Panc1 (cell line): ENCODE data around the gene INSYN1. TPM values are rescaled to one million over a fixed set of nuclear protein-coding genes. Genes with fewer than 3 reads are reported as not detected.

Experiments
- ATAC-seq: fragments of 200-7000 bp; cut with Tn5 transposase; 2 replicates; pipeline ENCODE4 v1.9.1; 2020; ENCODE audit warnings: mild to moderate bottlenecking, moderate library complexity
- BruUV-seq: library from RNA; stranded (reverse); fragments of 400-500 nt; replicated peaks from 2 replicates; lab custom pipeline; 2021; lab: Mats Ljungman, UMichigan
- CTCF ChIA-PET: fragments of 300-600 bp; sonication (Branson Sonifier 250); formaldehyde crosslinking; loops from one replicate; lab custom pipeline; 2022; ENCODE audit warnings: antibody characterized with exemption; lab: Charles Lee
- POLR2A ChIA-PET: fragments of 300-600 bp; sonication (Branson Sonifier 250); formaldehyde crosslinking; loops from one replicate; lab custom pipeline; 2022; ENCODE audit warnings: antibody characterized with exemption; lab: Charles Lee
- DNase-seq: peaks from one replicate; pipeline ENCODE4 v3.0.0-alpha.2; 2010; ENCODE audit warnings: low read depth, low spot score
- H3K27ac ChIP-seq: 2 replicates; pipeline ENCODE4 v1.5.1; 2011; ENCODE audit warnings: mild to moderate bottlenecking, low read length, inconsistent platforms
- H3K27me3 ChIP-seq: fragments of 200-500 bp; sonication (Bioruptor generic); 2 replicates; pipeline ENCODE4 v1.6.0; 2014; ENCODE audit warnings: low read length, inconsistent platforms; ENCODE audit not compliant: control insufficient read depth, insufficient read depth
- H3K36me3 ChIP-seq: fragments of 200-500 bp; sonication (Bioruptor generic); 2 replicates; pipeline ENCODE4 v1.5.1; 2014; ENCODE audit warnings: inconsistent platforms, mild to moderate bottlenecking, low read length, moderate library complexity; ENCODE audit not compliant: control insufficient read depth, insufficient read depth
- H3K4me1 ChIP-seq: 2 replicates; pipeline ENCODE4 v1.5.1; 2011; ENCODE audit warnings: inconsistent platforms, mild to moderate bottlenecking, low read length, moderate library complexity; ENCODE audit not compliant: control insufficient read depth, insufficient read depth
- H3K4me3 ChIP-seq, 2 experiments: 2 replicates each; pipeline ENCODE4 v1.5.1; 2011 to 2012; ENCODE audit warnings: low read depth in 2 of 2, low read length in 2 of 2, mild to moderate bottlenecking in 2 of 2, inconsistent platforms in 1 of 2, moderate library complexity in 1 of 2
- H3K9me3 ChIP-seq: fragments of 200-500 bp; sonication (Bioruptor generic); 2 replicates; pipeline ENCODE4 v1.5.1; 2014; ENCODE audit warnings: low read depth, mild to moderate bottlenecking, inconsistent platforms, low read length, moderate library complexity; ENCODE audit not compliant: control insufficient read depth, insufficient read depth
- CTCF ChIP-seq: fragments of 450-650 bp; IDR thresholded peaks from 2 replicates; pipeline ENCODE4 v1.5.1; 2017; ENCODE audit warnings: mild to moderate bottlenecking
- POLR2AphosphoS5 ChIP-seq: IDR thresholded peaks from 2 replicates; pipeline ENCODE4 v1.6.1; 2012; ENCODE audit warnings: mild to moderate bottlenecking, low read depth, low read length, moderate library complexity
- SIN3A ChIP-seq: IDR thresholded peaks from 2 replicates; pipeline ENCODE4 v1.6.1; 2012; ENCODE audit warnings: low read depth, mild to moderate bottlenecking, low read length, moderate library complexity, borderline replicate concordance; ENCODE audit not compliant: insufficient read depth
- in situ Hi-C: cut with HindIII; loops from 2 replicates; pipeline ENCODE4 v1.10.0; 2016; ENCODE audit warnings: low sequenced_read_pairs, low pct_unique_long_range_greater_than_20kb
- intact Hi-C: fragments of 100-400 bp; cut with micrococcal nuclease; formaldehyde crosslinking; loops from one replicate; pipeline ENCODE4 v1.10.0; 2022; ENCODE audit not compliant: unreplicated experiment
- total RNA-seq: library from RNA; stranded (reverse); gene quantifications from one replicate; pipeline ENCODE4 v1.2.1, GENCODE V29; 2021; ENCODE audit not compliant: unreplicated experiment
- TF ChIP-seq, protein P1 (sequence below), 2 experiments: IDR thresholded peaks; 2 replicates each; pipeline ENCODE4 v1.6.1; 2011 to 2012; ENCODE audit warnings: low read depth in 2 of 2, control low read depth in 1 of 2, low read length in 1 of 2, mild to moderate bottlenecking in 1 of 2, moderate library complexity in 1 of 2; ENCODE audit not compliant: insufficient read depth in 1 of 2

INSYN1 gene
- total RNA-seq, 1 experiment from 2014 or later, result 2.6 TPM

- no TSS peak for BruUV-seq
- intact Hi-C loops, result no loop called here
- in situ Hi-C loops, result no loop called here
- DNase-seq (no peak), ATAC-seq (no peak)
- TF ChIP-seq, protein P1, sequence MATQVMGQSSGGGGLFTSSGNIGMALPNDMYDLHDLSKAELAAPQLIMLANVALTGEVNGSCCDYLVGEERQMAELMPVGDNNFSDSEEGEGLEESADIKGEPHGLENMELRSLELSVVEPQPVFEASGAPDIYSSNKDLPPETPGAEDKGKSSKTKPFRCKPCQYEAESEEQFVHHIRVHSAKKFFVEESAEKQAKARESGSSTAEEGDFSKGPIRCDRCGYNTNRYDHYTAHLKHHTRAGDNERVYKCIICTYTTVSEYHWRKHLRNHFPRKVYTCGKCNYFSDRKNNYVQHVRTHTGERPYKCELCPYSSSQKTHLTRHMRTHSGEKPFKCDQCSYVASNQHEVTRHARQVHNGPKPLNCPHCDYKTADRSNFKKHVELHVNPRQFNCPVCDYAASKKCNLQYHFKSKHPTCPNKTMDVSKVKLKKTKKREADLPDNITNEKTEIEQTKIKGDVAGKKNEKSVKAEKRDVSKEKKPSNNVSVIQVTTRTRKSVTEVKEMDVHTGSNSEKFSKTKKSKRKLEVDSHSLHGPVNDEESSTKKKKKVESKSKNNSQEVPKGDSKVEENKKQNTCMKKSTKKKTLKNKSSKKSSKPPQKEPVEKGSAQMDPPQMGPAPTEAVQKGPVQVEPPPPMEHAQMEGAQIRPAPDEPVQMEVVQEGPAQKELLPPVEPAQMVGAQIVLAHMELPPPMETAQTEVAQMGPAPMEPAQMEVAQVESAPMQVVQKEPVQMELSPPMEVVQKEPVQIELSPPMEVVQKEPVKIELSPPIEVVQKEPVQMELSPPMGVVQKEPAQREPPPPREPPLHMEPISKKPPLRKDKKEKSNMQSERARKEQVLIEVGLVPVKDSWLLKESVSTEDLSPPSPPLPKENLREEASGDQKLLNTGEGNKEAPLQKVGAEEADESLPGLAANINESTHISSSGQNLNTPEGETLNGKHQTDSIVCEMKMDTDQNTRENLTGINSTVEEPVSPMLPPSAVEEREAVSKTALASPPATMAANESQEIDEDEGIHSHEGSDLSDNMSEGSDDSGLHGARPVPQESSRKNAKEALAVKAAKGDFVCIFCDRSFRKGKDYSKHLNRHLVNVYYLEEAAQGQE (IDR thresholded peaks at IDR 0.05; ENCODE audit: insufficient read depth in 1 of 2, low read depth in 2 of 2, low read length in 1 of 2), result no peak
- TF ChIP-seq CTCF, result no peak
- no peaks in the 10 kb centered on the region; the same call in 1 of the 2 replicates for H3K27me3 ChIP-seq
- CTCF ChIA-PET, result no interaction called here
- no peaks in the 10 kb centered on the region for H3K36me3 ChIP-seq
- no peaks in the 10 kb centered on the region for H3K9me3 ChIP-seq
- POLR2A ChIA-PET, result no interaction called here
- H3K4me3 ChIP-seq, result no peak overlapping the region
- H3K4me1 ChIP-seq, result peaks cover 11% of the 10 kb centered on the region; the same call in 1 of the 2 replicates
- no peak overlapping the region for H3K27ac ChIP-seq
Observed at GRCh38 chr15:73749971-73750370, 3.2 kb downstream of the INSYN1 start.

DNA sequence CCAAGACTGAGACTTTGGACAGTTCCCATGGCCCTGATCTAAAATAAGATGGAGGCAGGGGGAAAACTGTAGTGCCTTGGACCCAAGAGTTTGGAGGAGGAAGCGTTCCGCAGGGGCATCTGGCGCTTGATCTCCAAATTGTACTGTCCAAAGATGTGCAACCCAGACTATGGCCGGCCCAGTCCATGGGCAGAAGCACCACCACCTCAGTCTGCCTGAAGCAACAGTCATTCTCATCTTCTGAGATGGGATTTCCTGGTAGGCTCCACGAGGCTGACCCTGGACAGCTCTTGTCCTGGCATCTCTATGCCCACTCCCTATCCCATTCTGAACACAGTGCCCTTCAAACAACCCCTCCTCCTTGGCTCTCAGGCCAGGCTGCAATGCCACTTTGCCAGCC, 3.6 kb downstream of the INSYN1 start:
- Histone ChIP-seq H3K27ac (no peak overlapping the region), H3K36me3 (no peaks in the 10 kb centered on the region), H3K4me3 (no peak overlapping the region), H3K4me1 (peaks cover 11% of the 10 kb centered on the region; the same call in 1 of the 2 replicates), H3K27me3 (no peaks in the 10 kb centered on the region; the same call in 1 of the 2 replicates), H3K9me3 (no peaks in the 10 kb centered on the region)
- ChIA-PET POLR2A (no interaction called here), CTCF (no interaction called here)
- in situ Hi-C loops, result no loop called here
- no peak for TF ChIP-seq POLR2AphosphoS5
- no peak for TF ChIP-seq CTCF
- no peak for TF ChIP-seq SIN3A
- TF ChIP-seq, protein P1 (IDR thresholded peaks at IDR 0.05; ENCODE audit: insufficient read depth in 1 of 2, low read depth in 2 of 2, low read length in 1 of 2), result no peak
- no peak for DNase-seq
- intact Hi-C loops, result no loop called here
- no TSS peak for BruUV-seq
- no peak for ATAC-seq
